GM19328 (cell line): ENCODE results near the gene CYTIP.

Experiments
- ATAC-seq: cut with Tn5 transposase; IDR thresholded peaks from one replicate; pipeline ENCODE4 v1.9.1; 2021; ENCODE audit warnings: mild to moderate bottlenecking, moderate library complexity; ENCODE audit not compliant: unreplicated experiment

The CYTIP gene

GRCh38 chr2:157443795-157444640, at the start of gene CYTIP:
Gene CYTIP, minus strand, starts transcription at chr2:157444089. Its CDS starts 69 bp downstream, at chr2:157444020.
- peak; percentile 38 for ATAC-seq

GRCh38 chr2:157492189-157492773, 48.4 kb upstream of the CYTIP start:
- ATAC-seq = peak; percentile 98

- no peak for ATAC-seq
Measured at GRCh38 chr2:157489983-157490382, 46.1 kb upstream of the CYTIP start.

- no peak for ATAC-seq
Measured at GRCh38 chr2:157488877-157489276, 45.0 kb upstream of the CYTIP start.

- ATAC-seq = no peak
Measured at GRCh38 chr2:157487747-157488146, 43.9 kb upstream of the CYTIP start.

- no peak for ATAC-seq
Measured at GRCh38 chr2:157487271-157487610, 43.4 kb upstream of the CYTIP start.

GRCh38 chr2:157486596-157487270, 42.8 kb upstream of the CYTIP start:
- no peak for ATAC-seq

GRCh38 chr2:157480182-157480961, 36.5 kb upstream of the CYTIP start:
- peak; percentile 79 for ATAC-seq

- peak; percentile 32 for ATAC-seq
Measured at GRCh38 chr2:157479081-157480027, 35.5 kb upstream of the CYTIP start.

GRCh38 chr2:157477919-157478318, 34.0 kb upstream of the CYTIP start:
- ATAC-seq = no peak

- no peak for ATAC-seq
Measured at GRCh38 chr2:157476953-157477709, 33.2 kb upstream of the CYTIP start.

- ATAC-seq = no peak
Measured at GRCh38 chr2:157475722-157476390, 32.0 kb upstream of the CYTIP start.

- ATAC-seq = no peak
Measured at GRCh38 chr2:157473581-157473980, 29.7 kb upstream of the CYTIP start.

GRCh38 chr2:157471078-157471477, 27.2 kb upstream of the CYTIP start:
- no peak for ATAC-seq

GRCh38 chr2:157470321-157470720, 26.4 kb upstream of the CYTIP start:
- peak; percentile 52 for ATAC-seq

GRCh38 chr2:157469726-157470125, 25.8 kb upstream of the CYTIP start:
- ATAC-seq = no peak

GRCh38 chr2:157468931-157469708, 25.2 kb upstream of the CYTIP start:
- peak; percentile 67 for ATAC-seq

- ATAC-seq = no peak
Measured at GRCh38 chr2:157466764-157467163, 22.9 kb upstream of the CYTIP start.
